Measurements from ENCODE around the gene DNAJB2.
"Not testable (repeated sequence)": the region's sequence is repeated elsewhere in the genome, so short reads cannot be mapped to it uniquely, and the experiment has no call there.

DNAJB2 gene

DNA sequence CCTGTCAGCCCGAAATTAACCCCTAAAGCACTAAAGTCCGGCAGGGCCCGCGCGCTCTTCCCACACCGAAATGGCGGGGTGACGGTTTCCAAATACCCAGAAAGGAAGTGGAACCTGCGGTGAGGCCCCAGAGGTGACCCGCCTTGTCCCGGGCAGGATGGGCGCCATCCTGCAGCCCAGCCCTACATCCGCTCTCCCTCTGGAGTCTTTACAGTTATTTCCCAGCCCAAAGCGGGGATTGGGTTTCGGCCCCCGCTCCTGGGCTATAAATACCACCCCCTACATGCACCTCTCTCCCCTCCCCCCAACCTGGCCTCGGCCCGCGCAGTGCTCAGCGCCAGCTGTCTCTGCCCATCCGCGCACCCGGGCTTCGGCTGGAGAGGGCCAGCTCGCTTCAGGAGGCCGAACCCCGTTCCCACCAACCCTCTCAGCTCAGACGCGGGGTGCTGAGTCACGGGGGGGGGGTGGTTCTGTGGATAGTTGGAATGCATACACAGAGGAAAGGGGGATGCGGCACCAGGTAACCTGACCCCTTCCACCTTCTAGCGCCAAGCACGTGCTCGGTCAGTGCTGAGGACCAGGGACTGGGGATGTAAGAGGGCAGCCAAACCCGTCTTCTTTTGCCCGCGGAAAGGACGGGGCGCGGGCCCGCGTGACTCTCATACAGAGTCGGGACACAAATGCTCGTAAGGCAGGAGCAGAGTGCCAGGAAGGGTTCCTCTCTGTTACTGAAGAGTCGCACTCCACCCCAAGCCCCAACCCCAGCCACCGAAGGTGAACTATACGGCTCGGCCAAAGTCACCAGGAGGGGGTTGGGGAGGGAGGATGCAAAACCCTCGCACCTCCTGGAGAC, 26.0 kb upstream of the DNAJB2 start, which contains the start of gene TUBA4B:
Gene TUBA4B, plus strand, starts transcription at position 344 of the 853 bp plus-strand sequence. Its CDS starts 165 bp downstream, at position 509.
- Histone ChIP-seq H3K27me3 (replicated peaks) (peaks cover 22% of the 10 kb centered on the region), H3K27ac (no peak within 1 kb of the TSS), H3K4me3 (ENCODE audit: low read depth, low read length) (peak within 1 kb of the TSS; percentile 49), H3K36me3 (replicated peaks) (peaks cover 3% of the 10 kb centered on the region)
- DNase-seq: peak; percentile 20
- TF ChIP-seq, protein P1, sequence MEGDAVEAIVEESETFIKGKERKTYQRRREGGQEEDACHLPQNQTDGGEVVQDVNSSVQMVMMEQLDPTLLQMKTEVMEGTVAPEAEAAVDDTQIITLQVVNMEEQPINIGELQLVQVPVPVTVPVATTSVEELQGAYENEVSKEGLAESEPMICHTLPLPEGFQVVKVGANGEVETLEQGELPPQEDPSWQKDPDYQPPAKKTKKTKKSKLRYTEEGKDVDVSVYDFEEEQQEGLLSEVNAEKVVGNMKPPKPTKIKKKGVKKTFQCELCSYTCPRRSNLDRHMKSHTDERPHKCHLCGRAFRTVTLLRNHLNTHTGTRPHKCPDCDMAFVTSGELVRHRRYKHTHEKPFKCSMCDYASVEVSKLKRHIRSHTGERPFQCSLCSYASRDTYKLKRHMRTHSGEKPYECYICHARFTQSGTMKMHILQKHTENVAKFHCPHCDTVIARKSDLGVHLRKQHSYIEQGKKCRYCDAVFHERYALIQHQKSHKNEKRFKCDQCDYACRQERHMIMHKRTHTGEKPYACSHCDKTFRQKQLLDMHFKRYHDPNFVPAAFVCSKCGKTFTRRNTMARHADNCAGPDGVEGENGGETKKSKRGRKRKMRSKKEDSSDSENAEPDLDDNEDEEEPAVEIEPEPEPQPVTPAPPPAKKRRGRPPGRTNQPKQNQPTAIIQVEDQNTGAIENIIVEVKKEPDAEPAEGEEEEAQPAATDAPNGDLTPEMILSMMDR (IDR thresholded peaks at IDR 0.05; ENCODE audit: low read depth, low read length, missing control alignments): no peak
- in situ Hi-C loops (cut with HindIII; ENCODE audit: low pct_ligation_motif_present, low sequenced_read_pairs): no loop called here

DNA sequence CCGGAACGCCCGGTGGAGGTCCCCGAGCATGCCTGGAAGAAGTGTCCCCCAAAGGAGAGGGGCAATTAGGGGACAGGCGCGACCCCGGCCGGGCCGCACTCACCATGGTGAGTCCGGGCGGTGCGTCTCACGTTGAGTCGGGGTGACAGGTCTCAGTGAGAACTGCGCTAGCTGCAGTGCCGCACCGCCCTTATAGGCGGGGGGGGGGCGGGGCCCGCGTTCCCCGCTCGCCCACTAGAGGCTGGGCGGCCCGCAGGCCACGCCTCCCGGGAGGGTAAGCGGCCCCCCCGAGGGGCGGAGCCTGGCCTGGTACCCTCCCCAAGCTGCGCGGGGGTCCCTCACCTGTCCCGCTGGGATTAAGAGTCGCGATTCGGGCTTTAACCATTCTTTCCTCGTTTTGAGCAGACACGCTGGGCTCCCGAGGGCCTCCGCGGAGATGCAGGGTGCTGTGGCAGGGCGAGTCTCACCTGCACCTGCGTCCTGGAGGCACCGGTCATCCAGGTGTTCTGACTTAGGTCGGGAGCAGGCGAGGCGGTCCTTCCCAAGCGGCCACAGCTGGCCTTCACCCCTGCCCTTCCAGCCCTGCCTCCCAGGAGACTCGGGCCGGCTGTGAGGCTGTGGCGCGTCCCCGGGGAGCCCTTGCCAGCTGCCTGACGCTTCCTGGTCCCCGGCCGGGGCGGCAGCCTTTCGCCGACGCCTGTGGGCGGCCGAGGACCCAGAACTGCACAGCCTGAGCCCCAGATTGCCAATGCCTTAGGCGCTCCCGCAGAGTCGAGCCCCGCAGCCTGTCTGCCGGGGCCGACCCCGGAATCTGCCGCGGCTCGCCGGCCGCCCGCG, 25.2 kb upstream of the DNAJB2 start, which contains the start of gene TUBA4A:
Gene TUBA4A, minus strand, starts transcription at position 166 of the 837 bp plus-strand sequence. Its CDS starts 60 bp downstream, at position 106.
- H3K4me3 ChIP-seq (ENCODE audit: low read depth, low read length): peak within 1 kb of the TSS; percentile 49
- H3K27ac ChIP-seq: no peak within 1 kb of the TSS
- no peaks in the 10 kb centered on the region for H3K36me3 ChIP-seq (replicated peaks)
- in situ Hi-C loops (cut with HindIII; ENCODE audit: low pct_ligation_motif_present, low sequenced_read_pairs): no loop called here
- DNase-seq: peak; percentile 32
- TF ChIP-seq, protein P1 (IDR thresholded peaks at IDR 0.05; ENCODE audit: low read depth, low read length, missing control alignments): no peak
- peaks cover 22% of the 10 kb centered on the region for H3K27me3 ChIP-seq (replicated peaks)

DNA sequence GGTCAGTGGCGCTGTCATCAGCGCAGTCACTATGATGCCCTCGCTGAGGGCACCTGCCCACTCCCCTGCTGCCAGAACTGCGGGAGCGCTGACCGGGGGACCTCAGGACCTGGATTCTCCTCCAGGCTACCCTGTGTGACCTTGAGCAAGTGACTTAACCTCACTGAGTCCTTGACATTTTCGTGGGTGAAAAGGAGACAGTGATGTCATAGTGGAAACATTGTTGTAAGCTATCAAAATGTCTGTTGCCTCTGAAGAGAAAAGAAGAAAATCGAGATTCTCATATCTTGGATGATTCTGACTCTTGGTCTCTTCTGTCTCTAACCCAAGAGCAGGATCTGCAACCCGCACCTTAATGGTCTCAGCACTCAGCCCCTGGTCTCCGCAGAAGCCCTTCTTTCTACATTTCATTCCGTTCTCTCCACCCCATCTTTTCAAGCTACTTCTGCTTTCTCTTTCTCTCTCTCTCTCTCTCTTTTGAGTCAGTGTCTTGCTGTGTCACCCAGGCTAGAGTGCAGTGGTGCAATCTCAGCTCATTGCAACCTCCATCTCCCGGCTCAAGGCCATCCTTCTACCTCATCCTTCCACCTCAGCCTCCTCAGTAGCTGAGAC, 24.5 kb upstream of the DNAJB2 start:
- Histone ChIP-seq H3K36me3 (replicated peaks) (no peaks in the 10 kb centered on the region), H3K27me3 (replicated peaks) (peaks cover 22% of the 10 kb centered on the region), H3K4me3 (ENCODE audit: low read depth, low read length) (no peak overlapping the region), H3K27ac (no peak overlapping the region)
- TF ChIP-seq, protein P1 (IDR thresholded peaks at IDR 0.05; ENCODE audit: low read depth, low read length, missing control alignments): no peak
- DNase-seq: no peak
- in situ Hi-C loops (cut with HindIII; ENCODE audit: low pct_ligation_motif_present, low sequenced_read_pairs): no loop called here

DNA sequence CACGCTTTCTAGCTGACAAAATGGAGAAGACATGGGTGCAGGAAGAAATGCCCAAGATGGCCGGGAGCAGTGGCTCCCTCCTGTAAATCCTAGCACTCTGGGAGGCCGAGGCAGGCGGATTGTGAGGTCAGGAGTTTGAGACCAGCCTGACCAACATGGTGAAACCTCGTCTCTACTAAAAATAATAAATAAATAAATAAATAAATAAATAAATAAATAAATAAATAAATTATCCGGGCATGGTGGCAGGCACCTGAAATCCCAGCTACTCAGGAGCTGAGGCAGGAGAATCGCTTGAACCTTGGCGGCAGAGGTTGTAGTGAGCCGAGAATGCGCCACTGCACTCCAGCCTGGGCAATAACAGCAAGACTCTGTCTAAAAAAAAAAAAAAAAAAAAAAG, 20.2 kb upstream of the DNAJB2 start:
- peaks cover 24% of the 10 kb centered on the region for H3K27me3 ChIP-seq (replicated peaks)
- DNase-seq; H3K4me3 ChIP-seq (ENCODE audit: low read depth, low read length); H3K27ac ChIP-seq; H3K36me3 ChIP-seq (replicated peaks); in situ Hi-C loops (cut with HindIII; ENCODE audit: low pct_ligation_motif_present, low sequenced_read_pairs): not testable (repeated sequence)

DNA sequence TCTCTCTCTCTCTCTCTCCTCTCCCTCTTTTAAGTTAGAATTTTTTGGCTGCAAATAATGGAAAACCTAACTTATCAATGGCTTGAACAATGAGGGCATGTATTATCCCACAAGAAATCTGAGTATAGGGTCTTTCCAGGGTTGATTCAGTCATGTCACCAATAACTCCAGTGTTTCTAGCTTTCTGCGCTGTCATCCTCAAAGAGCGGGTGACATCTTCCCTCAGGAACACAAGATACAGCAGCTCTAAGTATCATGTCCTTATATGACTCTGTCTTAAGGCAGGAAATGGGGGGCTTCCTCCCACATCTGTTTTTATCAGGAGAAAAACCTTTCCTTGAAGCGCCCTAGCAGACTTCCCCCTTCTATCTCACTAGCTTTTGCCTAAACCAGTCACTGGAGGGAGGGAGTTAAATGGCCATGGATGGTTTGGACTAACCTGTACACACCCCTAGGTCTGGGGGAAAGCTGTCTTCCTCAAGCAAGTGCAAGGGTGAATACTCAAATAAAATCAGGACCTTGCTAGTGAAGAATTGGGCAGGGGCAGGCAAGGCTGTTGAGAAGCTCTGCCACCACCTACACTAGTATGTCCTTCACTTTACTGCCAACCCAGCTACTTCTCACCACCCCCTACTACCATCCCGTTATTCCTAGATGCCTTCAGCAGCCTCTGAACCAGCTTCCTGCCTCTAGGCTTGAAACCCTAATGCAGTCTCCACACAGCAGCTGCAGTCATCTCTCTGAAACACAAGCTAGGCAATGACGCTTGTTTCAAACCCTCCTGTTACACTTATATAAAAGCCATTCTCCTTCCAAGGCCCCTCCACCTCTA, 17.9 kb upstream of the DNAJB2 start:
- DNase-seq: no peak

More for the DNA sequence above, 17.9 kb upstream of the DNAJB2 start:
- H3K4me3 ChIP-seq (ENCODE audit: low read depth, low read length): no peak overlapping the region
- TF ChIP-seq, protein P1 (IDR thresholded peaks at IDR 0.05; ENCODE audit: low read depth, low read length, missing control alignments): no peak
- in situ Hi-C loops (cut with HindIII; ENCODE audit: low pct_ligation_motif_present, low sequenced_read_pairs): no loop called here
- H3K27ac ChIP-seq: no peak overlapping the region
- H3K27me3 ChIP-seq (replicated peaks): peaks cover 9% of the 10 kb centered on the region
- H3K36me3 ChIP-seq (replicated peaks): no peaks in the 10 kb centered on the region
